HEK293 (cell line): ENCODE results near the gene DCBLD2.

Experiments used
- CTCF ChIA-PET: fragments of 350-600 bp; formaldehyde crosslinking; extraction: SDS; loops from one replicate; lab custom pipeline; 2021; ENCODE audit warnings: antibody characterized with exemption; lab: Yijun Ruan, JAX
- POLR2A ChIA-PET: fragments of 300-600 bp; formaldehyde crosslinking; extraction: SDS; loops from one replicate; lab custom pipeline; 2020; ENCODE audit warnings: antibody characterized with exemption, inconsistent platforms; lab: Yijun Ruan, JAX
- H3K27ac ChIP-seq: fragments of 200-500 bp; sonication (Bioruptor generic); 2 replicates; pipeline ENCODE4 v1.5.1; 2014; ENCODE audit warnings: low read depth, low read length, control low read depth, inconsistent platforms; ENCODE audit errors: extremely low read depth
- H3K36me3 ChIP-seq, 2 experiments: fragments of 200-500 bp in 1 of 2; sonication (Bioruptor generic) in 1 of 2; 1 replicate in 1 of 2; 2 replicates in 1 of 2; pipeline ENCODE4 v1.5.1; 2014 to 2017; ENCODE audit warnings: inconsistent platforms in 2 of 2, low read length in 2 of 2; ENCODE audit not compliant: control insufficient read depth in 2 of 2, insufficient read depth in 1 of 2
- H3K4me1 ChIP-seq: fragments of 200-500 bp; sonication (Bioruptor generic); 2 replicates; pipeline ENCODE4 v1.5.1; 2014; ENCODE audit warnings: mild to moderate bottlenecking, low read length, inconsistent platforms; ENCODE audit not compliant: control insufficient read depth, insufficient read depth
- H3K4me3 ChIP-seq: 2 replicates; pipeline ENCODE4 v1.5.1; 2011; ENCODE audit warnings: low read depth, mild to moderate bottlenecking, control low read depth, low read length, moderate library complexity
- H3K9me3 ChIP-seq: fragments of 200-500 bp; sonication (Bioruptor generic); 2 replicates; pipeline ENCODE4 v1.5.1; 2014; ENCODE audit warnings: low read depth, low read length, inconsistent platforms; ENCODE audit not compliant: control insufficient read depth, insufficient read depth
- GLIS2 ChIP-seq: fragments of 450-650 bp; formaldehyde crosslinking; IDR thresholded peaks from 2 replicates; pipeline ENCODE4 v1.5.1; 2016; ENCODE audit warnings: missing biosample characterization, missing genetic modification characterization
- KLF10 ChIP-seq: fragments of 450-650 bp; IDR thresholded peaks from 2 replicates; pipeline ENCODE4 v1.5.1; 2018; ENCODE audit warnings: missing biosample characterization, mild to moderate bottlenecking, missing genetic modification characterization
- KLF9 ChIP-seq: fragments of 450-650 bp; formaldehyde crosslinking; IDR thresholded peaks from 2 replicates; pipeline ENCODE4 v1.5.1; 2016; ENCODE audit warnings: missing biosample characterization, missing genetic modification characterization, low read depth
- MYNN ChIP-seq: fragments of 450-650 bp; formaldehyde crosslinking; IDR thresholded peaks from 2 replicates; pipeline ENCODE4 v1.5.1; 2016; ENCODE audit warnings: missing biosample characterization, missing genetic modification characterization, borderline replicate concordance
- SP2 ChIP-seq: fragments of 450-650 bp; formaldehyde crosslinking; IDR thresholded peaks from 2 replicates; pipeline ENCODE4 v1.5.1; 2016; ENCODE audit warnings: missing biosample characterization, missing genetic modification characterization
- ZFHX2 ChIP-seq: fragments of 450-650 bp; formaldehyde crosslinking; conservative IDR thresholded peaks from 2 replicates; pipeline ENCODE4 v1.5.1; 2016; ENCODE audit warnings: missing biosample characterization, missing genetic modification characterization
- ZFP3 ChIP-seq: fragments of 450-650 bp; formaldehyde crosslinking; IDR thresholded peaks from 2 replicates; pipeline ENCODE4 v1.5.1; 2016; ENCODE audit warnings: low read depth, missing biosample characterization, missing genetic modification characterization
- ZNF10 ChIP-seq: fragments of 450-650 bp; formaldehyde crosslinking; IDR thresholded peaks from 2 replicates; pipeline ENCODE4 v1.5.1; 2017; ENCODE audit warnings: missing biosample characterization, missing genetic modification characterization
- ZNF114 ChIP-seq: fragments of 450-650 bp; formaldehyde crosslinking; IDR thresholded peaks from 2 replicates; pipeline ENCODE4 v1.5.0; 2017; ENCODE audit warnings: missing biosample characterization, missing genetic modification characterization
- ZNF175 ChIP-seq: fragments of 450-650 bp; formaldehyde crosslinking; IDR thresholded peaks from 2 replicates; pipeline ENCODE4 v1.5.1; 2016; ENCODE audit warnings: missing biosample characterization, missing genetic modification characterization
- ZNF2 ChIP-seq: fragments of 450-650 bp; formaldehyde crosslinking; IDR thresholded peaks from 2 replicates; pipeline ENCODE4 v1.5.1; 2016; ENCODE audit warnings: missing biosample characterization, missing genetic modification characterization
- ZNF266 ChIP-seq: fragments of 450-650 bp; formaldehyde crosslinking; IDR thresholded peaks from 2 replicates; pipeline ENCODE4 v1.5.1; 2016; ENCODE audit warnings: missing biosample characterization, missing genetic modification characterization, low read depth
- ZNF350 ChIP-seq: fragments of 450-650 bp; formaldehyde crosslinking; IDR thresholded peaks from 2 replicates; pipeline ENCODE4 v1.5.0; 2017; ENCODE audit warnings: missing biosample characterization, mild to moderate bottlenecking, missing genetic modification characterization
- ZNF585B ChIP-seq: fragments of 450-650 bp; formaldehyde crosslinking; IDR thresholded peaks from 2 replicates; pipeline ENCODE4 v1.5.1; 2016; ENCODE audit warnings: missing biosample characterization, missing genetic modification characterization
- ZNF610 ChIP-seq: fragments of 450-650 bp; formaldehyde crosslinking; IDR thresholded peaks from 2 replicates; pipeline ENCODE4 v1.5.1; 2016; ENCODE audit warnings: missing biosample characterization, missing genetic modification characterization, borderline replicate concordance
- ZNF785 ChIP-seq: fragments of 450-650 bp; formaldehyde crosslinking; IDR thresholded peaks from 2 replicates; pipeline ENCODE4 v1.5.1; 2016; ENCODE audit warnings: missing biosample characterization, missing genetic modification characterization
- TF ChIP-seq, protein P1 (sequence below): fragments of 450-650 bp; formaldehyde crosslinking; IDR thresholded peaks from 2 replicates; pipeline ENCODE4 v1.5.1; 2016; ENCODE audit warnings: missing biosample characterization, missing genetic modification characterization, borderline replicate concordance
- TF ChIP-seq, protein P2 (sequence below): fragments of 450-650 bp; formaldehyde crosslinking; IDR thresholded peaks from 2 replicates; pipeline ENCODE4 v1.5.1; 2017; ENCODE audit warnings: missing biosample characterization, missing genetic modification characterization
- TF ChIP-seq, protein P3 (sequence below): fragments of 450-650 bp; formaldehyde crosslinking; IDR thresholded peaks from 2 replicates; pipeline ENCODE4 v1.5.1; 2016; ENCODE audit warnings: missing biosample characterization, missing genetic modification characterization, low read depth
- TF ChIP-seq, protein P4 (sequence below): fragments of 450-650 bp; formaldehyde crosslinking; IDR thresholded peaks from 2 replicates; pipeline ENCODE4 v1.5.1; 2016; ENCODE audit warnings: missing biosample characterization, missing genetic modification characterization
- TF ChIP-seq, protein P5 (sequence below): fragments of 450-650 bp; formaldehyde crosslinking; IDR thresholded peaks from 2 replicates; pipeline ENCODE4 v1.5.1; 2017; ENCODE audit warnings: missing biosample characterization, missing genetic modification characterization
- TF ChIP-seq, protein P6 (sequence below): fragments of 450-650 bp; formaldehyde crosslinking; IDR thresholded peaks from 2 replicates; pipeline ENCODE4 v1.5.1; 2016; ENCODE audit warnings: missing biosample characterization, missing genetic modification characterization
- TF ChIP-seq, protein P7 (sequence below): sonication (generic); formaldehyde crosslinking; IDR thresholded peaks from 2 replicates; pipeline ENCODE4 v1.8.1; 2022; ENCODE audit warnings: mild to moderate bottlenecking, moderate library complexity, missing genetic modification reagents

DCBLD2 gene

DNA sequence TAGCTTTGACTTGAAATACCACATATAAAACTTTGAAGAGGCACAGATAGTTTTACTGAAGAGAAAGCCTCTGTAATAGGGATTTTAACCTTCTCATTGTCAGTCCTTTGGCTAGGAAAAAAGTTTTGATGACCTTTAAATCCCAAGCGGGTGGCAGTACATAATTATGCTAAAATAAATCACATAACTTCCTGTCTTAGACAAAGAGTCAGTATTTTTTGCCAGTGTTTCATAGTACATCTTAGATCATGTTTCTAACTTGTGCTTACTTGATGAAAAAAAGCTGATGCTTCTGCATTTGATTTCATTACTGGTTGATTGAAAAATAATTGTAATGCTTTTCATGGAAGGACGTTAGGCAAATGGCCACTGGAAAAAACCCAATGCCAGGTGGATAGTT lies 132.5 kb downstream of the DCBLD2 start:
- Histone ChIP-seq H3K4me3 (no peak overlapping the region), H3K9me3 (no peaks in the 10 kb centered on the region), H3K36me3 (no peaks in the 10 kb centered on the region), H3K4me1 (peaks cover 3% of the 10 kb centered on the region; the same call in 1 of the 2 replicates), H3K27ac (no peak overlapping the region)
- TF ChIP-seq KLF10 (tag by site-specific recombination), result no peak
- TF ChIP-seq, protein P1, sequence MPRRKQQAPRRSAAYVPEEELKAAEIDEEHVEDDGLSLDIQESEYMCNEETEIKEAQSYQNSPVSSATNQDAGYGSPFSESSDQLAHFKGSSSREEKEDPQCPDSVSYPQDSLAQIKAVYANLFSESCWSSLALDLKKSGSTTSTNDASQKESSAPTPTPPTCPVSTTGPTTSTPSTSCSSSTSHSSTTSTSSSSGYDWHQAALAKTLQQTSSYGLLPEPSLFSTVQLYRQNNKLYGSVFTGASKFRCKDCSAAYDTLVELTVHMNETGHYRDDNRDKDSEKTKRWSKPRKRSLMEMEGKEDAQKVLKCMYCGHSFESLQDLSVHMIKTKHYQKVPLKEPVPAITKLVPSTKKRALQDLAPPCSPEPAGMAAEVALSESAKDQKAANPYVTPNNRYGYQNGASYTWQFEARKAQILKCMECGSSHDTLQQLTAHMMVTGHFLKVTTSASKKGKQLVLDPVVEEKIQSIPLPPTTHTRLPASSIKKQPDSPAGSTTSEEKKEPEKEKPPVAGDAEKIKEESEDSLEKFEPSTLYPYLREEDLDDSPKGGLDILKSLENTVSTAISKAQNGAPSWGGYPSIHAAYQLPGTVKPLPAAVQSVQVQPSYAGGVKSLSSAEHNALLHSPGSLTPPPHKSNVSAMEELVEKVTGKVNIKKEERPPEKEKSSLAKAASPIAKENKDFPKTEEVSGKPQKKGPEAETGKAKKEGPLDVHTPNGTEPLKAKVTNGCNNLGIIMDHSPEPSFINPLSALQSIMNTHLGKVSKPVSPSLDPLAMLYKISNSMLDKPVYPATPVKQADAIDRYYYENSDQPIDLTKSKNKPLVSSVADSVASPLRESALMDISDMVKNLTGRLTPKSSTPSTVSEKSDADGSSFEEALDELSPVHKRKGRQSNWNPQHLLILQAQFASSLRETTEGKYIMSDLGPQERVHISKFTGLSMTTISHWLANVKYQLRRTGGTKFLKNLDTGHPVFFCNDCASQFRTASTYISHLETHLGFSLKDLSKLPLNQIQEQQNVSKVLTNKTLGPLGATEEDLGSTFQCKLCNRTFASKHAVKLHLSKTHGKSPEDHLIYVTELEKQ (tag by site-specific recombination), result no peak
- TF ChIP-seq, protein P2, sequence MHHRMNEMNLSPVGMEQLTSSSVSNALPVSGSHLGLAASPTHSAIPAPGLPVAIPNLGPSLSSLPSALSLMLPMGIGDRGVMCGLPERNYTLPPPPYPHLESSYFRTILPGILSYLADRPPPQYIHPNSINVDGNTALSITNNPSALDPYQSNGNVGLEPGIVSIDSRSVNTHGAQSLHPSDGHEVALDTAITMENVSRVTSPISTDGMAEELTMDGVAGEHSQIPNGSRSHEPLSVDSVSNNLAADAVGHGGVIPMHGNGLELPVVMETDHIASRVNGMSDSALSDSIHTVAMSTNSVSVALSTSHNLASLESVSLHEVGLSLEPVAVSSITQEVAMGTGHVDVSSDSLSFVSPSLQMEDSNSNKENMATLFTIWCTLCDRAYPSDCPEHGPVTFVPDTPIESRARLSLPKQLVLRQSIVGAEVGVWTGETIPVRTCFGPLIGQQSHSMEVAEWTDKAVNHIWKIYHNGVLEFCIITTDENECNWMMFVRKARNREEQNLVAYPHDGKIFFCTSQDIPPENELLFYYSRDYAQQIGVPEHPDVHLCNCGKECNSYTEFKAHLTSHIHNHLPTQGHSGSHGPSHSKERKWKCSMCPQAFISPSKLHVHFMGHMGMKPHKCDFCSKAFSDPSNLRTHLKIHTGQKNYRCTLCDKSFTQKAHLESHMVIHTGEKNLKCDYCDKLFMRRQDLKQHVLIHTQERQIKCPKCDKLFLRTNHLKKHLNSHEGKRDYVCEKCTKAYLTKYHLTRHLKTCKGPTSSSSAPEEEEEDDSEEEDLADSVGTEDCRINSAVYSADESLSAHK (tag by site-specific recombination), result no peak
- no peak for TF ChIP-seq ZNF785 (tag by site-specific recombination)
- TF ChIP-seq ZFP3, result no peak
- TF ChIP-seq ZFHX2 (tag by site-specific recombination), result no peak
- TF ChIP-seq, protein P3, sequence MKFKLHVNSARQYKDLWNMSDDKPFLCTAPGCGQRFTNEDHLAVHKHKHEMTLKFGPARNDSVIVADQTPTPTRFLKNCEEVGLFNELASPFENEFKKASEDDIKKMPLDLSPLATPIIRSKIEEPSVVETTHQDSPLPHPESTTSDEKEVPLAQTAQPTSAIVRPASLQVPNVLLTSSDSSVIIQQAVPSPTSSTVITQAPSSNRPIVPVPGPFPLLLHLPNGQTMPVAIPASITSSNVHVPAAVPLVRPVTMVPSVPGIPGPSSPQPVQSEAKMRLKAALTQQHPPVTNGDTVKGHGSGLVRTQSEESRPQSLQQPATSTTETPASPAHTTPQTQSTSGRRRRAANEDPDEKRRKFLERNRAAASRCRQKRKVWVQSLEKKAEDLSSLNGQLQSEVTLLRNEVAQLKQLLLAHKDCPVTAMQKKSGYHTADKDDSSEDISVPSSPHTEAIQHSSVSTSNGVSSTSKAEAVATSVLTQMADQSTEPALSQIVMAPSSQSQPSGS (tag by site-specific recombination), result no peak
- TF ChIP-seq, protein P4, sequence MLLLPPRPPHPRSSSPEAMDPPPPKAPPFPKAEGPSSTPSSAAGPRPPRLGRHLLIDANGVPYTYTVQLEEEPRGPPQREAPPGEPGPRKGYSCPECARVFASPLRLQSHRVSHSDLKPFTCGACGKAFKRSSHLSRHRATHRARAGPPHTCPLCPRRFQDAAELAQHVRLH, result no peak
- TF ChIP-seq, protein P5, sequence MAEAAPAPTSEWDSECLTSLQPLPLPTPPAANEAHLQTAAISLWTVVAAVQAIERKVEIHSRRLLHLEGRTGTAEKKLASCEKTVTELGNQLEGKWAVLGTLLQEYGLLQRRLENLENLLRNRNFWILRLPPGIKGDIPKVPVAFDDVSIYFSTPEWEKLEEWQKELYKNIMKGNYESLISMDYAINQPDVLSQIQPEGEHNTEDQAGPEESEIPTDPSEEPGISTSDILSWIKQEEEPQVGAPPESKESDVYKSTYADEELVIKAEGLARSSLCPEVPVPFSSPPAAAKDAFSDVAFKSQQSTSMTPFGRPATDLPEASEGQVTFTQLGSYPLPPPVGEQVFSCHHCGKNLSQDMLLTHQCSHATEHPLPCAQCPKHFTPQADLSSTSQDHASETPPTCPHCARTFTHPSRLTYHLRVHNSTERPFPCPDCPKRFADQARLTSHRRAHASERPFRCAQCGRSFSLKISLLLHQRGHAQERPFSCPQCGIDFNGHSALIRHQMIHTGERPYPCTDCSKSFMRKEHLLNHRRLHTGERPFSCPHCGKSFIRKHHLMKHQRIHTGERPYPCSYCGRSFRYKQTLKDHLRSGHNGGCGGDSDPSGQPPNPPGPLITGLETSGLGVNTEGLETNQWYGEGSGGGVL (tag by site-specific recombination), result no peak
- TF ChIP-seq ZNF2 (tag by site-specific recombination), result no peak
- no peak for TF ChIP-seq ZNF10 (tag by site-specific recombination)
- POLR2A ChIA-PET, result no interaction called here
- CTCF ChIA-PET, result interaction anchor here (1.2 kb wide), 1 partner anchor 167 kb away, joined by 4 read pairs; no protein-coding TSS in a partner anchor

DNA sequence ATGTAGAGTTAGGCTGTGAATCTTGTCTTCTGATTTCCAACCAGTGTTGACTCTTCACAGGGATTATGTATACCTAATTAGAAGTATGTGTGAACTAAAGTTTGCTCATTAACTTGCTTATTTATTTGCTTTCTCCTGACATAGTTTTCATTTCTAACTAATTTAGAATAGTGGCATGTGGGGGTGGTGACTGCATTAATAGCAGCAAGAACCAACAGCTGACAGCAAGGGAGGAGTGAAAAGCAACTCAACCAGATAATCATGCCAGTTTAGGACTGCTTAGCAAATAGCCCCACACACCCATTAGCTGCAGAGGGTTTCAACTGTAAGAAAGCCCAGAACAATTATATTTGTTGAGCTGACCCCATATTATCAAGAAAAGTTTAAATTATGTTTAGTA lies 134.6 kb downstream of the DCBLD2 start:
- no peak for TF ChIP-seq GLIS2 (tag by site-specific recombination)
- no peak for TF ChIP-seq ZNF266 (tag by site-specific recombination)
- no peak for TF ChIP-seq MYNN (tag by site-specific recombination)
- no peak for TF ChIP-seq KLF9 (tag by site-specific recombination)
- TF ChIP-seq ZNF350 (tag by site-specific recombination), result no peak
- no peak for TF ChIP-seq ZNF114 (tag by site-specific recombination)
- TF ChIP-seq, protein P6, sequence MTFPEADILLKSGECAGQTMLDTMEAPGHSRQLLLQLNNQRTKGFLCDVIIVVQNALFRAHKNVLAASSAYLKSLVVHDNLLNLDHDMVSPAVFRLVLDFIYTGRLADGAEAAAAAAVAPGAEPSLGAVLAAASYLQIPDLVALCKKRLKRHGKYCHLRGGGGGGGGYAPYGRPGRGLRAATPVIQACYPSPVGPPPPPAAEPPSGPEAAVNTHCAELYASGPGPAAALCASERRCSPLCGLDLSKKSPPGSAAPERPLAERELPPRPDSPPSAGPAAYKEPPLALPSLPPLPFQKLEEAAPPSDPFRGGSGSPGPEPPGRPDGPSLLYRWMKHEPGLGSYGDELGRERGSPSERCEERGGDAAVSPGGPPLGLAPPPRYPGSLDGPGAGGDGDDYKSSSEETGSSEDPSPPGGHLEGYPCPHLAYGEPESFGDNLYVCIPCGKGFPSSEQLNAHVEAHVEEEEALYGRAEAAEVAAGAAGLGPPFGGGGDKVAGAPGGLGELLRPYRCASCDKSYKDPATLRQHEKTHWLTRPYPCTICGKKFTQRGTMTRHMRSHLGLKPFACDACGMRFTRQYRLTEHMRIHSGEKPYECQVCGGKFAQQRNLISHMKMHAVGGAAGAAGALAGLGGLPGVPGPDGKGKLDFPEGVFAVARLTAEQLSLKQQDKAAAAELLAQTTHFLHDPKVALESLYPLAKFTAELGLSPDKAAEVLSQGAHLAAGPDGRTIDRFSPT (tag by site-specific recombination), result no peak
- TF ChIP-seq ZNF610 (tag by site-specific recombination), result no peak
- TF ChIP-seq SP2 (tag by site-specific recombination), result no peak
- no peak for TF ChIP-seq ZNF175 (tag by site-specific recombination)
- TF ChIP-seq, protein P7, sequence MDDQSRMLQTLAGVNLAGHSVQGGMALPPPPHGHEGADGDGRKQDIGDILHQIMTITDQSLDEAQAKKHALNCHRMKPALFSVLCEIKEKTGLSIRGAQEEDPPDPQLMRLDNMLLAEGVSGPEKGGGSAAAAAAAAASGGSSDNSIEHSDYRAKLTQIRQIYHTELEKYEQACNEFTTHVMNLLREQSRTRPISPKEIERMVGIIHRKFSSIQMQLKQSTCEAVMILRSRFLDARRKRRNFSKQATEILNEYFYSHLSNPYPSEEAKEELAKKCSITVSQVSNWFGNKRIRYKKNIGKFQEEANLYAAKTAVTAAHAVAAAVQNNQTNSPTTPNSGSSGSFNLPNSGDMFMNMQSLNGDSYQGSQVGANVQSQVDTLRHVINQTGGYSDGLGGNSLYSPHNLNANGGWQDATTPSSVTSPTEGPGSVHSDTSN (CRISPR knock-in tag), result no peak
- TF ChIP-seq ZNF585B, result no peak
- Histone ChIP-seq H3K9me3 (no peaks in the 10 kb centered on the region), H3K36me3 (no peaks in the 10 kb centered on the region), H3K4me3 (no peak overlapping the region), H3K4me1 (peaks cover 3% of the 10 kb centered on the region; the same call in 1 of the 2 replicates), H3K27ac (no peak overlapping the region)
- ChIA-PET POLR2A (no interaction called here), CTCF (no interaction called here)
